RWPE1 (cell line): ENCODE results near the gene TMEM81.

Source experiments
- CTCF ChIA-PET: fragments of 350-600 bp; sonication (Branson Sonifier 250); formaldehyde crosslinking; extraction: SDS; loops from one replicate; lab custom pipeline; 2021; lab: Yijun Ruan, JAX
- POLR2A ChIA-PET: fragments of 400-600 bp; formaldehyde crosslinking; extraction: SDS; loops from one replicate; lab custom pipeline; 2020; ENCODE audit warnings: antibody characterized with exemption; ENCODE audit not compliant: low non-redundant PET; lab: Yijun Ruan, JAX
- DNase-seq: peaks from one replicate; pipeline ENCODE4 v3.0.0; 2012; ENCODE audit warnings: low spot score
- H3K27ac ChIP-seq: fragments of 450-650 bp; 2 replicates; pipeline ENCODE4 v1.5.1; 2017
- CTCF ChIP-seq: fragments of 450-650 bp; conservative IDR thresholded peaks from 2 replicates; pipeline ENCODE4 v1.5.1; 2017; ENCODE audit warnings: low read depth, mild to moderate bottlenecking

The TMEM81 gene

DNA sequence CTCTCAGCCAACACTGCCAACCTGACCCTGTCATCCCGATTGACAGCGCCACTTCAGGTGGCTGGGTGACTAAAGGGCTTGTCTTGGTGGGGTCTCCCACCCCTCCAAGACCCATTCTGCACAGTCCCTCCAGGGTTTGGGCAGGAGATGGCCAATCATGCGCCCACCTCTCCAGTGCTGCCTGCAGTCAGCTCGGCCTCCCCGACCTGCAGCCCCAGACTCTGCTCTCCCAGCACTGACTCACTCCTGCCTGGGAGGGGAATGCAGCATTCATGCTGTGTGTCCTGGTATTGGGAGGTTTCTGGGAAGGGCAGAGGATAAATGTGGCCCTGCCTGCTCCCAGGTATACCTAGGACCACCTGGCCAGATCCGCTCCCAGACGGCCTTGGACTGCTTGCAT lies 9.7 kb downstream of the TMEM81 start:
- POLR2A ChIA-PET: no interaction called here
- no peak overlapping the region for H3K27ac ChIP-seq
- CTCF ChIA-PET: interaction anchor here (1.1 to 7.0 kb wide), 3 partner anchors 12 to 268 kb away, joined by 5 to 58 read pairs (median 13); no protein-coding TSS in a partner anchor
- DNase-seq: peak; percentile 32
- TF ChIP-seq CTCF: no peak

GRCh38 chr1:205074084-205074483 lies 10.2 kb downstream of the TMEM81 start:
- no peak for TF ChIP-seq CTCF
- no peak for DNase-seq
- peak overlapping the region; percentile 56 for H3K27ac ChIP-seq
- ChIA-PET CTCF (interaction anchor here (1.1 to 7.0 kb wide), 3 partner anchors 12 to 267 kb away, joined by 5 to 58 read pairs (median 13); no protein-coding TSS in a partner anchor), POLR2A (no interaction called here)

DNA sequence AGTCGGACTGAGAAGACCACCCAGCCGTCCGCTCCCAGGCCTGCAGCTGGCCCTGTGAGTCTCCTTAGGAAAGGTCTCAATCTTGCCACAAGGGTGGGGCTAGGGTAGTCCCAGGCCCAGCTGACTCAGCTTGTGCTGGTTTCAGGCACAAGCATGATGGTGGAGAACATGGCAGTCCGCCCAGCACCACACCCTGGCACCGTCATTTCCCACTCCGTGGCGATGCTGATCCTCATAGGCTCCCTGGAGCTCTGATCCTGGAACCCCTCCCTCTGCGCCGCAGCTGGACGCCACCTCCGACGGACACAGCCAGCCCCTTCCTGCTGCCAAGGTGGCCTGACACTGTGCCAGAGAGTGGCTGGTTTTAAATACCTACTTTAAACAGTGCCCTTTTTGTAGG lies 10.7 kb downstream of the TMEM81 start:
- no peak for TF ChIP-seq CTCF
- ChIA-PET POLR2A (no interaction called here), CTCF (interaction anchor here (1.6 to 7.0 kb wide), 3 partner anchors 11 to 183 kb away, joined by 7 to 58 read pairs (median 13); no protein-coding TSS in a partner anchor)
- DNase-seq: peak; percentile 62
- peak overlapping the region; percentile 56 for H3K27ac ChIP-seq

GRCh38 chr1:205072881-205073280 lies 11.4 kb downstream of the TMEM81 start:
- no peak for TF ChIP-seq CTCF
- CTCF ChIA-PET: interaction anchor here (0.5 to 7.0 kb wide), 6 partner anchors 9 to 183 kb away, joined by 3 to 58 read pairs (median 6); no protein-coding TSS in a partner anchor
- peak overlapping the region; percentile 56 for H3K27ac ChIP-seq
- POLR2A ChIA-PET: no interaction called here
- DNase-seq: peak; percentile 83

DNA sequence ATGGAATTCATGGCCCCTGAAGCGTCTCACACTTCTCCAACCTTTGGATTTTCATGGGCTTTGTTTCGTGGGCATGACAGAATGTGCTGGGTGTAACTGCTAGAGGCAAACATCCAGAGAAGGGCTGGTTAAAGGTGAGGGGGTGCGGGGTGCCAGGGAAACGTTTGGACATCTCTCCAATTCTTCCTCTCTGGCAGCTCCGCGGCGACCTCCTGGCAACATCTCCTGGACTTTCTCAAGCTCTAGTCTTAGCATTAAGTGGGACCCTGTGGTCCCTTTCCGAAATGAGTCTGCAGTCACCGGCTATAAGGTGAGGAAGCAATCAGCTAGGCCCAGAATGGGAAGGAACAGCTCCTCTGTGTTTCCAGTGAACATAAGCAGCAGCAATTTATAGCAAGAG lies 12.0 kb downstream of the TMEM81 start:
- ChIA-PET POLR2A (no interaction called here), CTCF (interaction anchor here (0.5 to 7.0 kb wide), 6 partner anchors 10 to 312 kb away, joined by 3 to 58 read pairs (median 4); no protein-coding TSS in a partner anchor)
- H3K27ac ChIP-seq: no peak overlapping the region
- DNase-seq: no peak
- TF ChIP-seq CTCF: no peak

- H3K27ac ChIP-seq: no peak overlapping the region
- no peak for DNase-seq
- TF ChIP-seq CTCF: no peak
- CTCF ChIA-PET: interaction anchor here (0.6 to 7.0 kb wide), 5 partner anchors 10 to 313 kb away, joined by 3 to 58 read pairs (median 3); no protein-coding TSS in a partner anchor
- POLR2A ChIA-PET: no interaction called here
Observed at GRCh38 chr1:205071801-205072200, 12.5 kb downstream of the TMEM81 start.
